NCI-H510A treated with DMSO at 0.1 percent for 48 hours (cell line): ENCODE results near the gene CYLD.

Experiments used
- DNase-seq: peaks from one replicate; lab custom pipeline; 2025; lab: John Stamatoyannopoulos, UW

The CYLD gene

DNA sequence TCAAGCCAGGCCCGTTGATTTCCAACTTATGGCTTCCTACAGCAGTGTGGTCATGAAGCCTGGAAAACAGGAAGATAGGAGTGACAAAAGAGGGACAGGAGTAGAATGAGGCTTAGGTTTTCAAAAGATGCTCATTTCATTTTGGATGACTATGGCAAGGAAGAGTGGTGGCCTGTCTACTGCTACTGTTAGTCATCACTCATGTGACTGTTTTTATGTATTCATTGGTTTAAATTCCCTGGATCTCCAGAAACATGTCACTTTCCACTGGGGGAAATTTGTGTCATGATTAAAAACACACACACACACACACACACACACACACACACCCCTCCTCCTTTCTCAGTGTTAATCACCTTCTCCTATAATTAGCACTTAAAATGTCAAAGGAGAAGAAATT is 1.1 kb upstream of the CYLD start:
- DNase-seq: no peak

DNA sequence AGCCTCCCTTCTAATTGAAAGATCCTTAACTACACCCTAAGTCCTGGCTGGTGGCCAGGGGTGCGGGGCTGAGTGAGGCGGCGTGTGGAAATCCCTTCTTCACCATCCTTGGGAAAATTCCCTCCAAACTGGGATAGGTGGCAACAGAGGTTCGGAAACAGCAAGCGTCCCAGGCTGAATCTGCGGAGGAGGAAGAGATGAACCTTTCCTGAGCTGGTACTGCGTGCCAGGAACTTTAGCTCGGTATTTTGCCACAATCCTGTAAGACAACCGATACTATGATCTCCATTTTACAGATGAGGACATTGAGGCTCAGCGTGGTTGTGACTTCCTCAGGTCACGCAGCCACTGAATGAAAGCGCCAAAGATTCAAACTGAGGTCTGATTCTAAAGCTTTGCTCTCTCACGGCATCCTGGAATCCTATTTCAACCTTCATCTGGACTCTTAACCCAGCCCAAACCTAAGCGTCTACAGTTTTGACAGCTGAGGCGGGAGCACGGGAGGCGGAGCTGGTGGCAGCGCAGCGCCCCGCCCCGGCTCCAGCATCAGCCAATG is 583 bp upstream of the CYLD start:
- DNase-seq: no peak

DNA sequence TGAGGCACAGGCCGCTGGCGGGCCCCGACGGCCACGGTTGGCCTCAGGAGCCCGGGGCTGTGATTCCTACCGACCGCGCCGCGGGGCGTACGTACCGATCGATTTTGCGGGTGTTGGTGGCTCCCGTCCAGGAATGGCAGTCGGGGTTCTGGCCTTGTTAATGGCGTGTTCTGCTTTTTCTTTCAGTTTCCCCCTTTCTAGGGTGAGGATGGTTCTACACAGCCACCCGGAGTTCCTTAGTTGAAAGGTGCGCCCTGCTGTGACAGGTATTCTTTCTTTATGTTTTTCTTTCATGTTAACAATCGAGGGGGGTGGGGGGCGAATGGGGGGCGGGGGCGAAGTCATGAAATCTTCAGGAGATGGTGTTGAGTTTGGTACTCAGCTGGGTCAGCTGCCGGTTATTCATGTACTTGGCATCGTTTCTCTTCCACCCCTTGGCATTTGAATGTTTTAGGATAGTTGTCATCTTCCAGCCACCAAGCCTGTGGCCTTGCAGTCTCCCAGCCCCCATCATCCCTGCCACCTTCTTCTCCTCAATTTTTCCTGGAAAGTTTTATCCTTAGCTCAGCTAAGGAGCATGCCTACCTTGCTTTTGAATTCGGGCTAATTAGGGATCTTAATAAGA is 802 bp downstream of the CYLD start:
- no peak for DNase-seq

DNA sequence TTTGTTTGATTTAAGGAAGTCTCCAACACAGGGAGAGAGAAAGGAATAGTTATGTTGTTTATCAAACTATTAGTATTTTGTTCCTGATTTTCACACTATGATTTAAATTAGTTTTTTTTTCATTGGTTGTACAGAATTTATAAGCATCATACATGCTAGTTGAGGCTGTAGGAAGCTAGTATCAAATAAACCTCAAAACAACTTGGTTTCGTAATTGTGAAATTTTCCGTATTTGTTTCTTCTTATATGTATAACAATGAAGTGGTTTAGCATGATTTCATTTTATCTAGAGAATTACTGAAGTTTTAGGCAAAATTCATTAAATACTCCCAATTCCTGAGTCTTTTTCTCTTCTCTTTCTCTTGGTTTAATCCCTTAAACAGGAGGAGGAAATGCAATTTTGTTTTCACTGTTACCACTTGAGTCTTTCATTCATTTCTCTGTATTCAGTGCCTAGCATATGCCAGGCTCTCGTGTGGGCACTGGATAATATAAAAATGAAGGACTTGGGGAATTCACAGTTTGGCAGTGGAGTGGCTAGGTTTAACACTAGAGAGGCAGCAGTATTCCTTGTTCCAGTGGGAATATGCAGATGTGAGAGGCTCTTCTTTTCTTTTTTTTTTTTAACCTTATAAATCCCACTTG is 1.8 kb downstream of the CYLD start:
- DNase-seq: no peak

DNA sequence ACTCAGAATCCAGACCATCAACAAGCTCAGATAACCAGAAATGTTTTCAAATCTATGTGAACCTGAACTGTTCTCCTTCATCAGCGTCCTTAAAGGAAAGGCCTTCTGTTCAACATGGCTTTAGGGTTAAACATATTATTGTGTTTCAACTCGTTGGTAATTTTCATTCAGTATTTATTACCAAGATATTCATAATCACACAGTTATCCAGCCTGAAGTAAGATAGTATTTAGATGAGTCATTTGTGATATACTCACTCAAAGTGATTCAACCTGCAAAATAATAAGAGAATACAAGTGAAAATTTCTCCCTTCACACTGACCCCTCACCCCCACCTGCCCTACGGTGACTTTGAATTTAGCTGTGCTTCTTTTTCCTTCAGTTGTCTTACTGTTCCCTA is 3.0 kb downstream of the CYLD start:
- DNase-seq: no peak

DNA sequence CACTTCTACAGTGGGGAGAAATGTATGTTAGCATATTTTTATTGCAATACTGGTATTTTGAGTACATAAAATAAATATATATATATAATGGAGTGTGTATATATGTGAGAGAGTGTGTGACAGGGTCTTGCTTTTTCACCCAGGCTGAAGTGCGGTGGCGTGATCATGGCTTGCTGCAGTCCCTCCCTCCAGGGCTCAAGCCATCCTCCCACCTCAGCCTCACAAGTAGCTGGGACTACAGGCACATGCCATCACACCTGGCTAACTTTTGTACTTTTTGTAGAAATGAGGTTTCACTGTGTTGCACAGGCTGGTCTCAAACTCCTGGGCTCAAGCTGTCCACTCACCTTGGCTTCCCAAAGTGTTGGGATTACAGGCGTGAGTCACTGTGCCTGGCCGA is 4.1 kb downstream of the CYLD start:
- DNase-seq: no peak

DNA sequence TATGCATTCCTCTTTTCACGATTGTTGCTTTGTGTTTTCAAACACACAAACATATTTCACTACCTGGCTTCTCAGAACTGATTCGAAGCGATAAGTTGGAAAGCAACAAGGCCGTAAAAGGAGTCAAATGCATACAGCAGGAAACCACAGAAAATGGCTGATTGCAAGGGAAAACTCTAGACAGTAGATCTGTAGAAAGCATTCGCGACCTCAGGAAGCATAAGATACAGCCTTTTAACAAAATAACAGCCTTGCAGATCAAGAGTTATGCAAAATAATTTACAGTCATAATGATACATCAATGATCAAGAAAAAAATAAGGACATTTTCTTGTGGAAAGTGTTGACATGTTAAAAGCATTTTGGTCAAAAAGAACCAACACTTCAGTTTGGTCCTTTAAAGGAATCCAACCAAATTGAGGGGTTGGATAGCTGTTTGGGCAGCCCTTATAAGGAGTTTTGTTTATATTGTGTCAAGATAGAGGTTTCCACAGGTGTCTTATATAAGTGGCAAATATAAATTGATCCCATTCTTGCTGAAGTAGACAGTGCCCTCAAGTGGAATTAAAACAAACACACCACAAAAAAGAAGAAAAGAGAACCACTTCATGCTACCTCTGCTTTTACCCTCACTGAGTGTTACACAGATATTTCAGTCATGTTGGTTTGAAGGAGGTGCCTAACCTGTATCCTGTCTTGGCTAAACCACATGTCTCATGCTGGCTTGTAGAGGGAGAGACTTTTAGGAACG is 5.5 kb downstream of the CYLD start:
- peak; percentile 80 for DNase-seq

DNA sequence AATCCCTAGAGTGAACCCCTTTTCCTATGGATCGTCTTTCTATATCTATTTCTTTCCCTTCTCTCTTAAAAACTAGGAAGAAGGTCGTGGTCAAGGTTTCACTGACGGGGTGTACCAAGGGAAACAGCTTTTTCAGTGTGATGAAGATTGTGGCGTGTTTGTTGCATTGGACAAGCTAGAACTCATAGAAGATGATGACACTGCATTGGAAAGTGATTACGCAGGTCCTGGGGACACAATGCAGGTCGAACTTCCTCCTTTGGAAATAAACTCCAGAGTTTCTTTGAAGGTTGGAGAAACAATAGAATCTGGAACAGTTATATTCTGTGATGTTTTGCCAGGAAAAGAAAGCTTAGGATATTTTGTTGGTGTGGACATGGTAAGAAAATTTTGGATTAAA is 9.6 kb downstream of the CYLD start:
- DNase-seq: no peak

DNA sequence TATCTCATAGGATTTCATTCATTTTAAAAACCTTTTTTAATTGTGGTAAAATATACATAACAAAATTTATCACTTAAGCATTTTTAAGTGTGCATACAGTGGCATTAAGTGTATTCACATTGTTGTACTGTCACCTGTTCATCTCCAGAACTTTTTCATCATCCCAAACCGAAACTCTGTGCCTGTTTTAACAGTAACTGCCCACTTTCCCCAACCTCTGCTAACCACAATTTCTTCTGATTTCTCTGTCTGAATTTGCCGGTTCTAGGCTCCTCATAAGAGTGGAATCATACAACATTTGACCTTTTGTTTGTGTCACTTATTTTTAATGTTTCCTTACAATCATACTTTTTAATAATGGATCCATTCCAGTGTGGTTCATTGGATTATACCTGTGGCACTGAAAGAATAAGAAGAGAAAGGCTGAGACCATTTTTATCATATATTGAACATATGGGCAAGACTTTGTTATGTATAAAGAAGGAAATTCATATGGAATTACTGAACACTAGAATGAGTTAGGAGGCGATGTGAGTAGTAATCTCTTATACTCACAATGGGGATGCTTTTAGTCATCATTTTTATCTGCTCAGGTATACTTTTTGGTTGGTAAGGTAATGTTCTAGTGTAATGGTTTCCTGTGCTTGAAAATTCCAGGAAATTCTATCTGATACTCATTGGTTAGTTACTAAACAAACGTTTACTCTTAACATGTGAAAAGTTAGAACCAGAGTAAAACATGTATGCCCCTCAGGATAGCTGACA is 10.8 kb downstream of the CYLD start:
- no peak for DNase-seq

DNA sequence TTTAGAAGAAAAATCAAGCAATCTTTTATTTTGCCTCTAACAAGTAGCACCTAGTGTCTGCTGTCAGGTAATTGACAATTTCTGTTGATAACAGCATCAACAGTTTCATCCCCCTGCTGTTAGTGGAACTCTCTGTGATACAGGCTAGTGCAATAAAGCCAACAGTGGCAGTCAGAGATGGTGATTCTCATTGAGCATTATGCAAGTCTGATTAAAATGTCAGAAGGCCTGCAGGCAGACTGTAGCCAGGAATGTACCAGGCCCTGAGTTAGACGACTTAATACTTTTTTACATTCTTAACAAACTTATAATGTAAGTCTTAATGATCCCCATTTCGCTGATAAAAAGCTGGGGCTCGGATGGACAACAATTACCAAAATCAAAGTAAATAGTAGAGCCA is 14.6 kb downstream of the CYLD start:
- no peak for DNase-seq

DNA sequence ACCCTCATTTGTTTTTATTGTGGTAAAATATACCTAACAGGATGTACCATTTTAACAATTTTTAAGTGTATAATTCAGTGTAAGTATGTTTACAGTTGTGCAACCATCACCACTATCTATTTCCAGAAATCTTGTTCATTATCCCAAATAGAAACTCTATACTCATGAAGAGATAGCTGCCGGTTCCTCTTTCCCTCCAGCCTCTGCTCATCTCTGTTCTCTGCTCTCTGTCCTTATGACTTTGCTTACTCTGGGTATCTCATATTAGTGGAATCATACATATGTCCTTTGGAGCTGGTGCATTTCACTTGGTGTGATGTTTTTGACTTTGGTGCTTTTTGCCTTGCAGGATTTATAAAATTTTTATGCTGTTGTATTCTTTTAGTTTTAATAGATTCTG is 19.4 kb downstream of the CYLD start:
- DNase-seq: no peak

DNA sequence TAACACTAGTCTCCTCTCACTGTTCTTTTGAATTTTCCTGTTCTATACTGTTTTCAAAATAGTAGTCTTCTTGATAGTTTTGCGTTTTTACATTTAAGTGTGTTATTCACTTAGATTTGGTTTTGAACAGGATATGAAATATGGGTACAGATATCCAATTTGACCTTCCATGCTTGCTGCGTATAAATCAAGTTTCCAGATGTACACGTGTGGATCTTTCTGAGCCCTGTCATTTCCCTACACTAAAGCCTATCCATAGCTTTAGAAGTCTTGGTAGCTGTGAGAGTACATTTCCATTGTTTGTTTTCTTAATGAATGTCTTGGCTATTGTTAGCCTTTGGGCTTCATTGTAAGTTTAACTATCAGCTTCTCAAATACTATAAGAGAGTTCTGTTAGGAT is 20.4 kb downstream of the CYLD start:
- no peak for DNase-seq

DNA sequence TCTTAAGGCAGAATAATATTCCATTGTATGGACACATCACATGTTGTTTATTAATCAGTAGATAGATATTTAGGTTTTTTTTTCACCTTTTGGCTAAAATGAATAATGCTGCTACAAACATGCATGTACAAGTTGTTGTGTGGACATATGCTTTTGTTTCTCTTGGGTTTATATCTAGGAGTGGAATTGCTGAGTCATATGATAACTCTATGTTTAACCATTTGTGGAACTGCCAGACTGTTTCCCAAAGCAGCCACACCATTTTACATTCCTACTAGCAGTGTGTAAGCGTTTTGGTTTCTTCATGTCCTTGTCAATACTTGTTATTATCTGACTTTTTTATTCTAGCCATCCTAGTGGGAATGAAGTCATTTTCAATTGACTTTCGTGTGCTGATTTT is 21.3 kb downstream of the CYLD start:
- no peak for DNase-seq

DNA sequence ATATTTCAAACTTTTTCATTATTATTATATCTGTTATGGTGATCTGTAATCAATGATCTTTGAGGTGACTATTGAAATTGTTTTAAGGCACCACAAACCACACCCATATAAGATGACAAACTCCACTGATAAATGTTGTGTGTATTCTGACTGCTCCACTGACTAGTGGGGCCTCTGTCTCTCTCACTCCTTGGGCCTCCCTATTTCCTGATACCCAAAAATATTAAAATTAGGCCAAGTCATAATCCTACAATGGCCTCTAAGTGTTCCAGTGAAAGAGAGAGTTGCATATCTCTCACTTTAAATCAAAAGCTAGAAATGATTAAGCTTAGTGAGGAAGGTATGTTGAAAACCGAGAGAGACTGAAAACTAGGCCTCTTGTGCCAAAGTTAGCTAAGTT is 23.4 kb downstream of the CYLD start:
- no peak for DNase-seq

DNA sequence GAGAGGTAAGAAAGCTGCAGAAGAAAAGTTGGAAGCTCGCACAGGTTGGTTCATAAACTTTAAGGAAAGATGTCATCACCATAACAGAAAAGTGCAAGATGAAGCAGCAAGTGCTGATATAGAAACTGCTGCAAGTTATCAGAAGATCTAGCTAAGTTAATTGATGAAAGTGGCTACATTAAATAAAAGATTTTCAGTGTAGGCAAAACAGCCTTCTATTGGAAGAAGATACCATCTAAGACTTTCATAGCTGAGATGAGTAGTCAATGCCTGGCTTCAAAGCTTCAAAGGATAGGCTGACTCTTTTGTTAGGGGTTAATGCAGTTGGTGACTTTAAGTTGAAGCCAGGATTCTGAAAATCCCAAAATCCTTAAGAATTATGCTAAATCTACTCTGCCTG is 24.0 kb downstream of the CYLD start:
- no peak for DNase-seq

DNA sequence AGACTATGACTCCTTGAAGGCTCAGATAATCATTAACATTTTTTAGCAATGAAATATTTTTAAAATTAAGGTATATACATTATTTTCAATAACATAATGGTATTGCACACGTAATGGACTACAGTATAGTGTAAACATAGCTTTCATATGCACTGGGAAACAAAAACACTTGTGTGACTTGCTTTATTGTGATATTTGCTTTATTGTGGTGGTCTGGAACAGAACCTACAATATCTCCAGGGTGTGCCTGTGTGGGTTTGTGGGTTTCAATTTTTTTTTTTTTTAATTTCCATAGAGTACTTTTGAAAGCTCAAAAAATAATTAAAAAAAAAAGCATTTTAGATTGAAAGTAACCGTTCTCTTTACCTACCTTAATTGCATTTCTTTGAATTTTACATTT is 25.3 kb downstream of the CYLD start:
- DNase-seq: no peak

DNA sequence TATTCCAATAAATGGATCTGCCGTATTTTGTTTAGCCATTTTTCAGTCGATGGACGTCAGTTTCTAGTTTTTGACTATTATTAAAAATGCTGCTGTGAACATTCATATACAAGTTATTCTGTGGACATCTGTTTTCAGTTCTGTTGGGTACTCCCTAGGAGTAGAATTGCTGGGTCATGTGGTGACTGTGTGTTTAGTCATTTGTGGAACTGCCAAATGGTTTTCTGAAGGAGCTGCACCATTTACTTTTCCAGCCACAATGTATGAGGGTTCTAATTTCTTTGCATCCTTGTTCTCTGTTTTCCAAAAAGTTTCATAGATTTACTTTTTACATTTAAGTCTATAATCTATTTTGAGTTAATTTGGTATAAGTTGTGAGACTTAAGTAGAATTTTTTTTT is 29.5 kb downstream of the CYLD start:
- no peak for DNase-seq

DNA sequence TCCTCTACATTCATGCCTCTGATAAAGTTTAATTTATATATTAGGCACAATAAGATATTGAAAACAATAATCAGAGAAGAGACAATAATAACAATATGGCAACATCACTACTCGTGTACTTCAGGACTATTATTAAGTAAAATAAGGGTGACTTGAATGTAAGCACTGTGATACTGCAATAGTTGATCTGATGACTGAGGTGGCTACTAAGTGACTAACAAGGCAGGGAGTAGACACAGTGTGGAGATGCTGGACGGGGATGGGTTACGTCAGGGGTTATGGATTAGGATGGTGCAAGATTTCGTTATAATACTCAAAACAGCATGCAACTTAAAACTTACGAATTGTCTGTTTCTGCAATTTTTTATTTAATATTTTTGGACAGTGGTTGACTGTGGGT is 32.5 kb downstream of the CYLD start:
- no peak for DNase-seq

DNA sequence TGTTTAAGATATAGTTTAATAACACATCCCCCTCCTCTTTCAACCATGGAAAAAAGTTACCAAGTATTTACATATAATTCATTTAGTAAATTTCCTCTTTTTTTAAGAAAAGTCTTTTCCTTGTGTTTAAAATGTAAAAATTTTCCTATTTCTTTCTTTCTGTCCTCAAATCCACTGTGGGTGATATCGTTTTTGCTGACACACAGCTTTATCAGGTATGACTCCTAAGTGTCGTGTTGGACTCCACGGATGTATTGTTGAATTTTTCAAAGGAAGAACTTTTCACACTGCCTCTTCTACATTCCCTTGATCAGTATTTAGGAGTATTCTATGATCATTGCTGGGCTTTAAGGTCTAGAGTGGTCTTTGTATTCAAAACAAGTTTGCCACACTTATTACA is 33.1 kb downstream of the CYLD start:
- DNase-seq: no peak

DNA sequence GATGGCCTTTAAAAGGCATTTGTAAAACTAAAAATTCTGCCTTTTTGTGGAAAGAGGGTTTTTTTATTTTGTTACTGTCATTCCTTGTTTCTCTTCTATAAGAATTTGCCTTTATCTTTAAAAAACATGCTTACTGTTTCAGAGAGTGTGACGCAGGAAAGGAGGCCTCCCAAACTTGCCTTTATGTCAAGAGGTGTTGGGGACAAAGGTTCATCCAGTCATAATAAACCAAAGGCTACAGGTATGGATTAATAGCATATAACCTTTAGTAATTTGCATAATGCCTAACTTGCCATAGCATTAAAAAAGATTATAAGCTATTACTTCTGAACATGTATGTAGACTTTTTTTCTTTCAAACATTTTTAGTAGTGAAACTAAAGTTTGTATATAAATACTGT is 34.2 kb downstream of the CYLD start:
- no peak for DNase-seq

DNA sequence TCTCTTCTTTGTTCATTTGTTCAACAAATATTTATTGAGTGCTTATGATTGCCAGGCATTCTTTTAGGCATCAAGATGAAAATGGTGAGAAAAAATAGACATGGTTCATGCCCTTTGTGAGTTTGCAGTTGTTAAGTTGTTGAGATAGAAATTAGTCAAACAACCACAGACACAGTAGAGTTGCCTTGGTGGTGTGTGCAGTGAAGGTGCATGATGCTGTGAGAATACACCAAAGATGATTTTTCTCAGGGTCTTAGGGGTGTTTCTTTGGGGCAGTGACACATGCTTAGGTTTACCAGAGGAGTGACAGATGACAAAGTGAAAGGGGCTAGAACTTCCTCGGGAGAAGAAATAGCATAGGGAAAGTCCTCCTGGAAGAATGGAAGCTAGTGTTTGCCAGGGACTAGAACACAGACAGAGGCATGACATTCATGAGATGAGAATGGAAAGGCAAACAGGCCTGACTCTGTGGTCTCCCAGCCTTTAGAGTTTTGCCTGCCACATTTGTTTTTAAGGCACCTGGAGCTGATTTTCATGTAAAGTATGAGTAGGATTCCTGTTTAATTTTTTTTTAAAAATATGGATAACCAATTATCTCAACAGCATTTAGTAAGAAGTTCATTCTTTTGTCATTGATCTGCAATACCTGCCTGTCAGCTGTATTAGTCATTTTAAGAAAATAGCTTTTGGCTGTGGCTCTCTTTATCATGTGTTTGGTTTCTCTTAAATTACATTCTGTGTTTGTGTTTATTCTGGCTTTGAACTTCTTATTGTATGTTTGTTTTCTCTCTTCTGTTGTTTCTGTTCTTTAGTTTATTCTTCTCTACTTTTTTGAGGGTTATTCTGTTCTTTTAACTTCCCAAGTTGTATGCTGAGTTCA is 36.6 kb downstream of the CYLD start:
- DNase-seq: no peak

DNA sequence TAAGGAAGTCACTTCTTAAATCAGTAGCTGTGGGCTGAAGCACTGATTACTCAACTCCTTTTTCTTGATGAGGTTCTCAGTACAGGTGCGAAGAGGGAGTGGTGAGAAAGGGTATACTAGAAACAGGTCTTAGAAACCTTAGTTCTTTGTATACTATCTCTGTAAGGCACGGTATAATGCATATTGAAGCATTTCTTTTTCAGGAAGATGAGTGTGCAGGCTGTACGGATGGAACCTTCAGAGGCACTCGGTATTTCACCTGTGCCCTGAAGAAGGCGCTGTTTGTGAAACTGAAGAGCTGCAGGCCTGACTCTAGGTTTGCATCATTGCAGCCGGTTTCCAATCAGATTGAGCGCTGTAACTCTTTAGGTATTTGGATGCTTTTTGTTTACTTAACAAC is 39.2 kb downstream of the CYLD start:
- DNase-seq: no peak
